GM06990 (cell line): ENCODE measurements around the gene PGS1.

Source experiments
- DNase-seq: peaks from one replicate; pipeline ENCODE4 v3.0.0-alpha.2; 2011; ENCODE audit not compliant: insufficient read length; ENCODE audit errors: extremely low read depth
- H3K27me3 ChIP-seq: replicated peaks from 2 replicates; pipeline ENCODE4 v1.6.0; 2011; ENCODE audit warnings: low read length; ENCODE audit not compliant: control insufficient read depth, insufficient read depth
- H3K36me3 ChIP-seq: 2 replicates; pipeline ENCODE4 v1.5.1; 2011; ENCODE audit warnings: low read length; ENCODE audit not compliant: control insufficient read depth, insufficient read depth
- H3K4me3 ChIP-seq: replicated peaks from 2 replicates; pipeline ENCODE4 v1.5.1; 2011; ENCODE audit warnings: low read depth, mild to moderate bottlenecking, control low read depth, low read length
- CTCF ChIP-seq: IDR thresholded peaks from 2 replicates; pipeline ENCODE4 v1.5.1; 2011; ENCODE audit warnings: low read length, control low read depth, mild to moderate bottlenecking, inconsistent platforms; ENCODE audit not compliant: insufficient read depth, poor library complexity, severe bottlenecking

PGS1 gene

DNA sequence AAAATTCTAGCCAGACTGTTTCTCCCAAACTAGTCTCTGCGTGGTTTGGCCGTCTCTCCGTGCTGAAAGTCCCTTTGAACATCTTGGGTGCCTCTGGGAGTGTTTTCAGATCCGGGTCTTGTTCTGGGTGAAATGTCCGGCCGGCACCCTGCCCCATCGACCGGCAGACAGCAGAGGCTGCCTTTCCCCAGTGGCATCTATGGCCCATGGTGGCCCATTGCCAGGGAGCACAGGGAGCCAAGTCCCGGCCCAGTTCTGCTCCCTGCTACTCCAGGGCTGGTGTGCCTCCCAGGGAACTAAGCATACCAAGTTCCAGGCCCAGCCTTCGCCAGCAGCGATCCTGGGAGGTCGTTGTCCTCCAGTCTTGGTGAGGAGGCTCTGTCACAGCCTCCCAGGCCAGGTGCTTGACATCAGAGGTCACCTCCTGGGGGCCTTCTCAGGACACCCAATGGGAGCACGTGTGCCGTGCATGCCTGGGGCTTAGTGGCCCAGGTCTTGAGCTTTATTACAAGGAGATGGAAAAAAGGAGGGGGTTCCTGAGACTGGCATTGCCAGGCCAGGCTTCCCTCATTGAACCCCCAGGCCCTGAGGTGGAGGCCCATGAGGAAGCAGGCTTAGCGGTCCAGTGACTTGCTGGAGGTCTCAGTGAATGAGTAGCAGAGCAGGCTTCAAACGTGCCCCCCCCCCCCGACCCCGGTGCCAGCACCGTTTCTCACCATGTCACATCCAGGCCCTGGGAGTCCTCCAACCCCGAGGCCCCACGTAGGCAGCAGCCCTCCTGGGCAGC is 54.0 kb downstream of the PGS1 start:
- no peak for DNase-seq
- no peak for TF ChIP-seq CTCF
- peaks cover 6% of the 10 kb centered on the region for H3K36me3 ChIP-seq
- H3K4me3 ChIP-seq, result no peak overlapping the region
- no peaks in the 10 kb centered on the region; the same call in 1 of the 2 replicates for H3K27me3 ChIP-seq

GRCh38 chr17:78433013-78433727 is 54.7 kb downstream of the PGS1 start:
- Histone ChIP-seq H3K36me3 (peaks cover 6% of the 10 kb centered on the region), H3K4me3 (no peak overlapping the region)
- DNase-seq, result no peak

DNA sequence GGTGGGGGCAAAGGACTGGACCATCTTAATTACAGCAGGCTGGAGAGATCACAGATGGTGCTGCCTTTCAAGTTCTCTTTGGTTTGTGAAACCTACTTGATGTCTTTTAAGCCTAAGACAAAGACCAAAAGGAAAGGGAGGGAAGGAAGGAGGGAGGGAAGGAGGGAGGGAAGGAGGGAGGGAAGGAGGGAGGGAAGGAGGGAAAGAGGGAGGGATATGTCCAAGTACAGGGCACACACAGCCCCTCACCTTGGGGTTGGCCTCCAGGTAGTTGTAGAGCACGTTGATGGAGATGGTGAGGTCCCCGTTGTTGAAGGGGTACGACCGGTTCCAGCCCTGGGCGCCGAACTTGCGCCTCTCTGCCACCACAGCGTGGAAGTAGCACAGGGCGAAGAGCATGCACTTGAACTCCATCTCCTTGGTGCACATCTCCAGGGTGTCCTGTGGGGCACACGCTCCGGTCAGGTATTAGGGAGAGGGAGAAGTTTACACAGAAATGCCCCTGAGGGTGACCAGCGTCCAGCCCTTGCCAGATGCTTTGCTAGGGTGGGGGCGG is 55.4 kb downstream of the PGS1 start:
- no peak overlapping the region for H3K4me3 ChIP-seq
- DNase-seq, result no peak
- H3K27me3 ChIP-seq, result no peaks in the 10 kb centered on the region; the same call in 1 of the 2 replicates
- H3K36me3 ChIP-seq, result peaks cover 6% of the 10 kb centered on the region
- no peak for TF ChIP-seq CTCF

More at GRCh38 chr17:78433013-78433727, 54.7 kb downstream of the PGS1 start:
- H3K27me3 ChIP-seq, result no peaks in the 10 kb centered on the region; the same call in 1 of the 2 replicates
- TF ChIP-seq CTCF, result no peak

DNA sequence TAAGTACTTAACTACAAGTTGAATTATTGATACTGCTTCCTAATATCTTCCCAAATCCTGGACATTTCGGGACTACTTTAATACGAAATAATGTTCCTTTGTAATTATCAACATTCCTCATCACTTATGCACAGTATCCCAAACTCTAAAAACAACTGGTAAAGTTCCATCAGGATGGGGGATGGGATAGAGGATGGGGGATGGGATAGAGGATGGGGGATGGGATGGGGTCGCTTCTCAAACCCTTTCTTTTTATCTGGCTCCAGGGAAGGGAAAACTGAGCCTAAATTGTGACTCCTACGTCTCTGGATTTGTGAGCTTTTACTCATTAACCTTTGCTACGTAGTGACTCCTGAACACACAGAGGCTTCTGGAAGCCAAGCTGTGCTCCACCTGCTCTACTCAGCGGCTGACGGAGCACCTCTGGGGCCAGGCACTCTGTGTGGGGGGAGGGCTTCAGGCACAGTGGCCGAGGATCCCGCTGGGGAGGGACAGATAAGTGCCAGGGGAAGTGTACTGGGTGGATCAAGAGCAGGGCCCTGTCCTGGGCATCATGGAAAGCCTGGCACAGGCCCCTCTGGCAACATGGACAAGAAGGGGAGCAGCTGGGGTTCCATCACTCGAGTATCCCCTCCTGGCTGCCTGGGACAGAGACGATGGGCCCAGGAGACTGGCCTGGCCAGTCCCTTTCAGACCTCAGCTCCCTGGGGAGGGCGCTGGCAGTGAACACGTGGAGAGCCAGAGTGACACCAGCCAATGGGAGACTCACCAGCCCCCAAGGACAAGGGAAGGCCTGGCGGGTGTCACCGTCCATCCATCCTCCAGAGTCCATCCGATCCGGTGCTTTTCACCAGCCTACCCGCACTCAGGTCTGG is 56.2 kb downstream of the PGS1 start:
- TF ChIP-seq CTCF, result no peak
- Histone ChIP-seq H3K36me3 (peaks cover 2% of the 10 kb centered on the region; the same call in 1 of the 2 replicates), H3K27me3 (no peaks in the 10 kb centered on the region; the same call in 1 of the 2 replicates), H3K4me3 (no peak overlapping the region)
- no peak for DNase-seq

- H3K36me3 ChIP-seq, result no peaks in the 10 kb centered on the region
Observed at GRCh38 chr17:78435330-78436005, 57.0 kb downstream of the PGS1 start.

More at GRCh38 chr17:78435330-78436005, 57.0 kb downstream of the PGS1 start:
- no peak for DNase-seq
- no peaks in the 10 kb centered on the region; the same call in 1 of the 2 replicates for H3K27me3 ChIP-seq
- H3K4me3 ChIP-seq, result no peak overlapping the region
- no peak for TF ChIP-seq CTCF
